ENCODE measurements around the gene RNF4.

RNF4 gene

GRCh38 chr4:2458546-2459491, 10.1 kb upstream of the RNF4 start:
- Histone ChIP-seq H3K27me3 (replicated peaks in 2 of 5; ENCODE audit: control insufficient read depth in 4 of 5, insufficient read depth in 5 of 5, low read length in 4 of 5) (peaks cover 0 to 10% (median 7%) of the 10 kb centered on the region in 5 experiments), H3K36me3 (ENCODE audit: control insufficient read depth in 4 of 4, insufficient read depth in 4 of 4, low read length in 3 of 4) (no peaks in the 10 kb centered on the region), H3K27ac (ENCODE audit: insufficient read depth in 1 of 2, low read depth in 1 of 2, low read length in 2 of 2, poor library complexity in 1 of 2, severe bottlenecking in 2 of 2) (no peak overlapping the region), H3K4me1 (ENCODE audit: control extremely low read depth in 1 of 4, control insufficient read depth in 4 of 4, insufficient read depth in 4 of 4, low read length in 3 of 4) (peaks cover 0 to 13% (median 12%) of the 10 kb centered on the region in 4 experiments), H3K4me3 (ENCODE audit: control insufficient read depth in 1 of 7, extremely low read depth in 1 of 7, insufficient read depth in 4 of 7, low read depth in 2 of 7, low read length in 6 of 7) (no peak overlapping the region), H3K9me3 (ENCODE audit: control extremely low read depth in 1 of 5, control insufficient read depth in 4 of 5, insufficient read depth in 2 of 5, low read depth in 1 of 5, low read length in 4 of 5) (no peaks in the 10 kb centered on the region)
- ChIA-PET CTCF (interaction anchor here (0.9 to 2.8 kb wide), 3 partner anchors 8 to 15 kb away, joined by 3 to 14 read pairs (median 5); partner anchors contain the start of gene RNF4), POLR2A (interaction anchor here (0.6 kb wide), 1 partner anchor 43 kb away, joined by 4 read pairs; no protein-coding TSS in a partner anchor)
- no peak for DNase-seq
- WGBS (ENCODE audit: insufficient coverage) = 94% methylated on average over 38 of the region's 38 CpGs

DNA sequence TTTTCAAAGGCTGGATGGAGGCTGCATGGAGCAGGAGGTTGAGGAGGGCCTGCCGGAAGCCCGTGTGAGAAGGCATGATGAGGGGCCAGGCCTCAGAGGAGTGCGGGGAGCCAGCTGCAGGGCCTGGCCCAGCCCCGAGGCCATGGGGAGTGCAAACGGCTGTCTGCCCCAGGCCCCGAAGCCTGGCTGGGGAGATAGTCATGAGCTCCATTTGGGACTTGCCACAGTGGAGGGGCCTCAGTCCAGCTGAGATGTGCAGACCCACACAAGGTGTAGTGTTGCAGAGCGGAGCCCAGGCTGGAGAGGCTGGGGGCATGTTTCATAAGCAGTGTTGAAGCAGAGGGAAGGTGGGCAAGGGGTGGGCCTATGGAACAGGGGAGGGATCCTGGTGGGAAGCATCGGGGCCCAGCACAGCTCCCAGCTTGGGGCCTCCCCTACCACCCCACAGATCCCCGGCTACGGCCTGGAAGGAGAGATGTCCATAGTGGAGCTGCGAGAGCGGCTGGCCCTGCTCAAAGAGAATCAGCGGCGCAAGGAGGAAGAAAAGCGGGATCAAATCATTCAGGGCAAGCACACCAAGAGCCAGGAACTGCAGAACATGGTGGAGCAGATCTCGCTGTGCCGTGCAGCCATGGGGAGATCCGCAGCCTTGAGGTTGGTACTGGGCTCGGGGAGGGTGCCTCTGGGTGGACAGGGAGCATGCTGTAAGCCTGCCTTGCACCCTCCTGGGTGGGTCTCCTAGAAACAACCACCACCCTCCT, 9.1 kb upstream of the RNF4 start:
- Histone ChIP-seq H3K9me3 (ENCODE audit: control extremely low read depth in 1 of 5, control insufficient read depth in 4 of 5, insufficient read depth in 2 of 5, low read depth in 1 of 5, low read length in 4 of 5) (no peaks in the 10 kb centered on the region), H3K4me1 (ENCODE audit: control extremely low read depth in 1 of 4, control insufficient read depth in 4 of 4, insufficient read depth in 4 of 4, low read length in 3 of 4) (peaks cover 0 to 13% (median 12%) of the 10 kb centered on the region in 4 experiments), H3K4me3 (ENCODE audit: control insufficient read depth in 1 of 7, extremely low read depth in 1 of 7, insufficient read depth in 4 of 7, low read depth in 2 of 7, low read length in 6 of 7) (no peak overlapping the region), H3K27ac (ENCODE audit: insufficient read depth in 1 of 2, low read depth in 1 of 2, low read length in 2 of 2, poor library complexity in 1 of 2, severe bottlenecking in 2 of 2) (no peak overlapping the region), H3K27me3 (replicated peaks in 2 of 5; ENCODE audit: control insufficient read depth in 4 of 5, insufficient read depth in 5 of 5, low read length in 4 of 5) (peaks cover 0 to 10% (median 7%) of the 10 kb centered on the region in 5 experiments), H3K36me3 (ENCODE audit: control insufficient read depth in 4 of 4, insufficient read depth in 4 of 4, low read length in 3 of 4) (no peaks in the 10 kb centered on the region)
- no peak for DNase-seq
- 94% methylated on average over 15 of the region's 19 CpGs for WGBS (ENCODE audit: insufficient coverage)
- ChIA-PET CTCF (interaction anchor here (0.5 to 2.8 kb wide), 4 partner anchors 9 to 246 kb away, joined by 3 to 14 read pairs (median 4); partner anchors contain the start of gene RNF4), POLR2A (interaction anchor here (0.6 to 1.1 kb wide), 2 partner anchors 23 to 42 kb away, joined by 3 to 4 read pairs; no protein-coding TSS in a partner anchor)

DNA sequence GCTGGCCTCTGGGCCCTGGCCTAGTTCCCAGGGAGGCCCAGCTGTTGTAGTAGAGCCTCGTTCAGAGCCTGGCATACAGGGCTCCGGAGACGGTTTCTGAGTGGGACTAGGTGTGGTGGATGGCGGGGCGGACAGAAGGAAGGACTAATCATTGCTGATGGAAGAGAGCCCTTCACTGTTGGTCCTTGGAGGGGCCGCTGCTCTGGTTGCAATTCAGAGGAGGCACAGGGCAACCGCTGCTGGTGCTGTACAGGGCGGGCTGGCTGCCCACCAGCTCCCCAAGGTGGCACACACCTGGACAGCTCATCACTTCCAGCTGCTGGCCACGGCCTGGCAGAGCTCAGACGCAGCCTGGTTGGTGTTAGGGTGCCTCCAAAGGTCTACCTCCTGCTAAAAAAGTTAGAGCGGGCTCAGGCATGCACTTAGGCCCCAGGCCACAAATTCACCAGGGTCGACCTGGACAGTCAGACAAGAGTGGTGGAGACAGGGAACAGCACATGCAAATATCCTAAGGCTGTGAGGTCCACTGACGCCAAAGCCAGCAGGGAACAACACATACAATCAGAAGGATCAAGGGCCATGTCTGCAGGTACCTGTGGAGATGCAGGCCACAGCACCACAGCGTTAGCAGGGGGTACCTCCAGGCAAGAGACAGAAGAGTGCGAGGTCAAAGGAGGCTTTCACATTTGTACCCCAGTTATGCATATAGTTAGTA, 7.5 kb upstream of the RNF4 start:
- CTCF ChIA-PET = interaction anchor here (0.6 to 2.8 kb wide), 10 partner anchors 8 to 289 kb away, joined by 3 to 14 read pairs (median 4); no protein-coding TSS in a partner anchor
- Histone ChIP-seq H3K27ac (ENCODE audit: insufficient read depth in 1 of 2, low read depth in 1 of 2, low read length in 2 of 2, poor library complexity in 1 of 2, severe bottlenecking in 2 of 2) (no peak overlapping the region), H3K9me3 (ENCODE audit: control extremely low read depth in 1 of 5, control insufficient read depth in 4 of 5, insufficient read depth in 2 of 5, low read depth in 1 of 5, low read length in 4 of 5) (no peaks in the 10 kb centered on the region), H3K36me3 (ENCODE audit: control insufficient read depth in 4 of 4, insufficient read depth in 4 of 4, low read length in 3 of 4) (no peaks in the 10 kb centered on the region), H3K27me3 (replicated peaks in 2 of 5; ENCODE audit: control insufficient read depth in 4 of 5, insufficient read depth in 5 of 5, low read length in 4 of 5) (peaks cover 0 to 10% (median 7%) of the 10 kb centered on the region in 5 experiments), H3K4me1 (ENCODE audit: control extremely low read depth in 1 of 4, control insufficient read depth in 4 of 4, insufficient read depth in 4 of 4, low read length in 3 of 4) (peaks cover 0 to 13% (median 12%) of the 10 kb centered on the region in 4 experiments), H3K4me3 (ENCODE audit: control insufficient read depth in 1 of 7, extremely low read depth in 1 of 7, insufficient read depth in 4 of 7, low read depth in 2 of 7, low read length in 6 of 7) (no peak overlapping the region)
- 83% methylated on average over 12 of the region's 15 CpGs for WGBS (ENCODE audit: insufficient coverage)
- POLR2A ChIA-PET = interaction anchor here (1.3 kb wide), 1 partner anchor 74 kb away, joined by 3 read pairs; no protein-coding TSS in a partner anchor
- DNase-seq = no peak

GRCh38 chr4:2462218-2462991, 6.5 kb upstream of the RNF4 start:
- peaks cover 0 to 13% (median 12%) of the 10 kb centered on the region in 4 experiments for H3K4me1 ChIP-seq (ENCODE audit: control extremely low read depth in 1 of 4, control insufficient read depth in 4 of 4, insufficient read depth in 4 of 4, low read length in 3 of 4)
- H3K4me3 ChIP-seq (ENCODE audit: control insufficient read depth in 1 of 7, extremely low read depth in 1 of 7, insufficient read depth in 4 of 7, low read depth in 2 of 7, low read length in 6 of 7) = peak overlapping the region in 5 of 7 experiments; percentile 5 to 67 (median 59)
- ChIA-PET CTCF (interaction anchor here (0.6 to 2.3 kb wide), 9 partner anchors 9 to 290 kb away, joined by 3 to 10 read pairs (median 3); no protein-coding TSS in a partner anchor), POLR2A (interaction anchor here (1.3 kb wide), 1 partner anchor 73 kb away, joined by 3 read pairs; no protein-coding TSS in a partner anchor)
- peaks cover 0 to 10% (median 7%) of the 10 kb centered on the region in 5 experiments for H3K27me3 ChIP-seq (replicated peaks in 2 of 5; ENCODE audit: control insufficient read depth in 4 of 5, insufficient read depth in 5 of 5, low read length in 4 of 5)
- peak; percentile 75 to 82 (median 78) for DNase-seq
- H3K9me3 ChIP-seq (ENCODE audit: control extremely low read depth in 1 of 5, control insufficient read depth in 4 of 5, insufficient read depth in 2 of 5, low read depth in 1 of 5, low read length in 4 of 5) = no peaks in the 10 kb centered on the region
- WGBS (ENCODE audit: insufficient coverage) = 4% methylated on average over 92 of the region's 99 CpGs
- H3K27ac ChIP-seq (ENCODE audit: insufficient read depth in 1 of 2, low read depth in 1 of 2, low read length in 2 of 2, poor library complexity in 1 of 2, severe bottlenecking in 2 of 2) = no peak overlapping the region
- no peaks in the 10 kb centered on the region for H3K36me3 ChIP-seq (ENCODE audit: control insufficient read depth in 4 of 4, insufficient read depth in 4 of 4, low read length in 3 of 4)

DNA sequence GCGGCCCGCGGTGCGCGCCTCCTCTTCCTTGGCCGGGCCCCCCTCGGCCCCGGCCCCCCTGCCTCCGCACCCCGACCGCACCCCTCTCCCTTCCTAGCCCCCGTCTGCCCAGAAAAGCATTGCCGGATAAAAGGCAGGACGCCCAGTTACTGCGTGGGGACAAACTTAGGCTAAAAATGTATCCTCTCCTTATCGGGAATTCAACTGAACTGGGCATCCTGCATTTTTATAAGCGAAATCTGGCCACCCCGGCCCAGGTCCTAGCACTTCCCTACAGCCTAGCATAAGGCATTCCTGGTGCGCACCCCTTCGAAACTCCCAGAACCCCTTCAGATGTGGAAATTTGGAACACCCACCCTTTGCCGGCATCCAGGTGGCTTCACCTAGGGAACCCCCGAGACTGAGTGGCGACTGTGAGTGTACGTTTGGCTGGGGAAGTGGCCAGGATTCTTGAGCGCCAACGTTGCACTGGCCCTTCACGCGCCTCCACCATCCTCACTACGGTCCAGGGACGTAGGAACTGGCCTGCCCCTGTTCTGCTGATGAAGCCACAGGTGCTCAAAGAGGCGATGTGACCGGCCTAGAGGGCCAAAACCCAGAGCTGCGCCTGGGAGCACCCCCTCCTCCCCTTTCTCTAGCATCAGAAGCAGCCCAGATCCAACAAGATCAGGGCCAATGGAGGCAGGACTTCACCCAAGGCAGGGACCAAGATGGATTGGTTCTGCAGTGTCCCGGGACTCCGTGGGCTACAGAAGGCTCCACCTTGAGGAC, 5.7 kb upstream of the RNF4 start:
- Histone ChIP-seq H3K4me1 (ENCODE audit: control extremely low read depth in 1 of 4, control insufficient read depth in 4 of 4, insufficient read depth in 4 of 4, low read length in 3 of 4) (peaks cover 0 to 20% (median 18%) of the 10 kb centered on the region in 4 experiments), H3K27me3 (replicated peaks in 2 of 5; ENCODE audit: control insufficient read depth in 4 of 5, insufficient read depth in 5 of 5, low read length in 4 of 5) (peaks cover 0 to 10% (median 7%) of the 10 kb centered on the region in 5 experiments), H3K36me3 (ENCODE audit: control insufficient read depth in 4 of 4, insufficient read depth in 4 of 4, low read length in 3 of 4) (no peaks in the 10 kb centered on the region), H3K4me3 (ENCODE audit: control insufficient read depth in 1 of 7, extremely low read depth in 1 of 7, insufficient read depth in 4 of 7, low read depth in 2 of 7, low read length in 6 of 7) (peak overlapping the region in 4 of 7 experiments; percentile 7 to 67 (median 46)), H3K9me3 (ENCODE audit: control extremely low read depth in 1 of 5, control insufficient read depth in 4 of 5, insufficient read depth in 2 of 5, low read depth in 1 of 5, low read length in 4 of 5) (no peaks in the 10 kb centered on the region), H3K27ac (ENCODE audit: insufficient read depth in 1 of 2, low read depth in 1 of 2, low read length in 2 of 2, poor library complexity in 1 of 2, severe bottlenecking in 2 of 2) (no peak overlapping the region)
- DNase-seq = no peak
- POLR2A ChIA-PET = interaction anchor here (1.3 kb wide), 1 partner anchor 72 kb away, joined by 3 read pairs; no protein-coding TSS in a partner anchor
- 40% methylated on average over 28 of the region's 35 CpGs for WGBS (ENCODE audit: insufficient coverage)
- CTCF ChIA-PET = interaction anchor here (0.7 to 4.2 kb wide), 9 partner anchors 9 to 72 kb away, joined by 3 to 26 read pairs (median 3); no protein-coding TSS in a partner anchor
